ENCODE data around the gene SLC35E1.

- TF ChIP-seq, protein P1, sequence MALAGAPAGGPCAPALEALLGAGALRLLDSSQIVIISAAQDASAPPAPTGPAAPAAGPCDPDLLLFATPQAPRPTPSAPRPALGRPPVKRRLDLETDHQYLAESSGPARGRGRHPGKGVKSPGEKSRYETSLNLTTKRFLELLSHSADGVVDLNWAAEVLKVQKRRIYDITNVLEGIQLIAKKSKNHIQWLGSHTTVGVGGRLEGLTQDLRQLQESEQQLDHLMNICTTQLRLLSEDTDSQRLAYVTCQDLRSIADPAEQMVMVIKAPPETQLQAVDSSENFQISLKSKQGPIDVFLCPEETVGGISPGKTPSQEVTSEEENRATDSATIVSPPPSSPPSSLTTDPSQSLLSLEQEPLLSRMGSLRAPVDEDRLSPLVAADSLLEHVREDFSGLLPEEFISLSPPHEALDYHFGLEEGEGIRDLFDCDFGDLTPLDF (CRISPR knock-in tag; IDR thresholded peaks at IDR 0.05) = no peak
- TF ChIP-seq ZBTB43 (CRISPR knock-in tag; IDR thresholded peaks at IDR 0.05) (no peak), CREM (CRISPR knock-in tag; IDR thresholded peaks at IDR 0.05) (no peak), NR1H2 (CRISPR knock-in tag; IDR thresholded peaks at IDR 0.05) (no peak), TCF7 (CRISPR knock-in tag; IDR thresholded peaks at IDR 0.05; ENCODE audit: low read depth) (no peak)
- TF ChIP-seq, protein P2, sequence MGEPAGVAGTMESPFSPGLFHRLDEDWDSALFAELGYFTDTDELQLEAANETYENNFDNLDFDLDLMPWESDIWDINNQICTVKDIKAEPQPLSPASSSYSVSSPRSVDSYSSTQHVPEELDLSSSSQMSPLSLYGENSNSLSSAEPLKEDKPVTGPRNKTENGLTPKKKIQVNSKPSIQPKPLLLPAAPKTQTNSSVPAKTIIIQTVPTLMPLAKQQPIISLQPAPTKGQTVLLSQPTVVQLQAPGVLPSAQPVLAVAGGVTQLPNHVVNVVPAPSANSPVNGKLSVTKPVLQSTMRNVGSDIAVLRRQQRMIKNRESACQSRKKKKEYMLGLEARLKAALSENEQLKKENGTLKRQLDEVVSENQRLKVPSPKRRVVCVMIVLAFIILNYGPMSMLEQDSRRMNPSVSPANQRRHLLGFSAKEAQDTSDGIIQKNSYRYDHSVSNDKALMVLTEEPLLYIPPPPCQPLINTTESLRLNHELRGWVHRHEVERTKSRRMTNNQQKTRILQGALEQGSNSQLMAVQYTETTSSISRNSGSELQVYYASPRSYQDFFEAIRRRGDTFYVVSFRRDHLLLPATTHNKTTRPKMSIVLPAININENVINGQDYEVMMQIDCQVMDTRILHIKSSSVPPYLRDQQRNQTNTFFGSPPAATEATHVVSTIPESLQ (CRISPR knock-in tag; IDR thresholded peaks at IDR 0.05) = no peak
- TF ChIP-seq, protein P3, sequence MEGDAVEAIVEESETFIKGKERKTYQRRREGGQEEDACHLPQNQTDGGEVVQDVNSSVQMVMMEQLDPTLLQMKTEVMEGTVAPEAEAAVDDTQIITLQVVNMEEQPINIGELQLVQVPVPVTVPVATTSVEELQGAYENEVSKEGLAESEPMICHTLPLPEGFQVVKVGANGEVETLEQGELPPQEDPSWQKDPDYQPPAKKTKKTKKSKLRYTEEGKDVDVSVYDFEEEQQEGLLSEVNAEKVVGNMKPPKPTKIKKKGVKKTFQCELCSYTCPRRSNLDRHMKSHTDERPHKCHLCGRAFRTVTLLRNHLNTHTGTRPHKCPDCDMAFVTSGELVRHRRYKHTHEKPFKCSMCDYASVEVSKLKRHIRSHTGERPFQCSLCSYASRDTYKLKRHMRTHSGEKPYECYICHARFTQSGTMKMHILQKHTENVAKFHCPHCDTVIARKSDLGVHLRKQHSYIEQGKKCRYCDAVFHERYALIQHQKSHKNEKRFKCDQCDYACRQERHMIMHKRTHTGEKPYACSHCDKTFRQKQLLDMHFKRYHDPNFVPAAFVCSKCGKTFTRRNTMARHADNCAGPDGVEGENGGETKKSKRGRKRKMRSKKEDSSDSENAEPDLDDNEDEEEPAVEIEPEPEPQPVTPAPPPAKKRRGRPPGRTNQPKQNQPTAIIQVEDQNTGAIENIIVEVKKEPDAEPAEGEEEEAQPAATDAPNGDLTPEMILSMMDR (IDR thresholded peaks at IDR 0.05) = no peak
These were observed 12.3 kb upstream of the SLC35E1 start for GRCh38 chr19:16584248-16585093.
